Stimulated activated CD4-positive, alpha-beta T cell treated with anti-CD3 and anti-CD28 coated beads, Interleukin-15, amount 100 ng/mL, for 24 hours (primary cell): ENCODE data around the gene PUM1.
A peak's percentile ranks its signal among the peaks of the same experiment; 100 is the strongest.
"Not testable (repeated sequence)": the region's sequence is repeated elsewhere in the genome, so short reads cannot be mapped to it uniquely, and the experiment has no call there.

ENCODE experiments used
- DNase-seq: peaks from one replicate; pipeline ENCODE4 v3.0.0-alpha.2; 2020

Gene PUM1

DNA sequence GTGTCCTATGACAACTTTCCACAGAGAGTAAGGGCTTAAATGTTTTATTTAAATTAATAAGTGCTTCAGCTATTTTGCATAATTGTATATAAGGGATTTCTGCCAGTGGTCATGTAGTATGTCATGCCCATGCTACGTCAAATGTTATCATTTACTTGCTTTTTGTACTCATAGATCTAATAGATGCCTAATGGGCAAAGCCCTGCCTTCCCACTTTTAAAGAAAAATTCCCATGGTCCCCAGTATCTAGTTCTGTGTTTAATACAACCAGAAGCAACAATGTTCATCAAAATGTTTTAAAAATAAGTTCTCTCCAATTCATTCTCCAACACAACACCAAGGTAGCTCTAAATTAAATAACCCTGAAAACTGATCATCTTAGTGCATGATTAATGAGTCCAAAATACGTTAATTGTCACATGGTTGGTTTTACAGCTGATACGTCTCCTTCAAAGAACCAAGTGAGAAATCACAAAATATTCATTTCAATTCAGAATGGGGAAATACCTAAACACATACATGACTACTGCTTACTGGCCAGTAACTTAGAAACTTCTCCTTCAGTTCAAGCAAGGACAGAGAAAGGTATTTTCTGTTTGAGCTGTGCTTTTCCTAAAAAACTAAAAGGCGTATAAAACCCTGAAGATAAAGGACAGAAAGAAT lies 107.8 kb downstream of the PUM1 start:
- no peak for DNase-seq

DNA sequence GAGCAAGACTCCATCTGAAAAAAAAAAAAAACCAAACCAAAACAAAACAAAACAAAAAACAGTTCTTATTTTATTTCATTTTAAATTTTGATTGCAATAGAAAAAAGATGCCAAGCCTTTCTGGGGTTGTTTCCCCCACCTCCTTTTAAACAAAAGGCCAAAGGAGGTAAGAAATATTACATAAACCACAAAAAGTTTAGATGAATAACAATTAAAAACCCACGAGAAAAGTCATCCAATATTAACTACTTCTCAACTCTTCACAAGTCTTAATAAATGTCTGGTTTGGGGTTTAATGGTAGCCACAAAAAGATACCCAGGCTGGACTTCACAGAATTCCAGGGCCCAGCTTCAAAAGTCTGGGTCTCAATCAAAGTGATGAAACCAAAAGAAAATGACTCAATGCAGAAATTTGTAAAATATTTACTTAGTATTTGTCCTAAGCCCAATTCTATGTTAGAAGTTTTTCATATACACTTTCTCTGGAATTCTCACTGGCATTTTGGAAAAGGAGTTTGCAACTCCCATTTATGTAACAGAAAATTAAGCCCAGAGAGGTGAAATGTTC lies 110.0 kb downstream of the PUM1 start:
- no peak for DNase-seq

DNA sequence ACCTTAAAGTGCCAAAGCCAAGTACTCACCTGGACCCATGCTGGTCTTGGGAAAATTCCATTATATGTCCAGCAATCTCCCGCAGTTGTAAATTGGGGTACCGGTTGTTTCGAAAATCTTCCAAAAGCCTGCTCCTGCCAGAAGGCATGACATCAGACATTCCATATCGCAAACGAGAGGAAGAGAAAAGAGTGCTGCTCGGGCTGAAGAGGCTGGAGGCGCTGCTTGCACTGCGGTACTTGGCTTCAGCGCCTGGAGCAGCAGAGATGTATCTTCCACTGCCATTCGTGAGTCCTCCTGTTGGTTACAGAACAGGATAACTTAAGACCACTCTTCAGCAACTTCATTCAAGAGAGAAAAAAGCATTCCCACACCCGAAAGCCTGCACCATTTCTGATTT lies 111.8 kb downstream of the PUM1 start:
- DNase-seq: no peak

DNA sequence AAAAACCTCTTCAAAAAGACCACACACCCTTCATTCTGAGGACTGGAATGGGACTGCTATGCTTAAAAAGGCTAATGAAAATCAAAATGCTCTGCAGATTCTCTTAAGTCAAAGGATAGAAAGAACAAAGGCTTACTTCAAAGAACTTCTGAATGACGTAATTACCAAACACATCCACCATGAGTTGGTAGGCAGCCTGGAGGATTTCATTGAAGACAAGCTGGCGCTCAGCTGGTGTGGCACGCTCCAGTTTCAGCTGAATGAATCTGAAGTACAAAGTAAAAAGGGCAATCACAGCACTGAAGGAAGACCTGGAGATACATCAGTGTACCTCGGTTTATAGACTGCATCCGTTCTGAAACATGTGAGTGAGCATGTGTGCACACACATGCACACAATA lies 113.4 kb downstream of the PUM1 start:
- no peak for DNase-seq

DNA sequence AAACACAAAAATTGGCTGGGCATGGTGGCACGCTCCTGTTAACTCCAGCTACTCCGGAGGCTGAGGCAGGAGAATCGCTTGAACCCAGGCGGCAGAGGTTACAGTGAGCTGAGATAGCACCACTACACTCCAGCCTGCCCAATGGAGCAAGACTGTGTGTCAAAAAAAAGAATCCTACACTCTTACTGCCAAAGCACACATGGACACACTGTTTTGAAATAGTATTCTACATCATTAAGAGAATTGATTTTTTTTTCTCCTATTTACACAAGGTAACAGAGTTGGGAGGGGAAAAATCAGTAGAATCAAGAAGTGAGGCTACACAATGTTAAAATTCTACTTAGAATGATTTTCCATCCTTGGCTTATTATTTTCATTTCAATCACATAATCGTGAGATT lies 114.8 kb downstream of the PUM1 start:
- DNase-seq: no peak

DNA sequence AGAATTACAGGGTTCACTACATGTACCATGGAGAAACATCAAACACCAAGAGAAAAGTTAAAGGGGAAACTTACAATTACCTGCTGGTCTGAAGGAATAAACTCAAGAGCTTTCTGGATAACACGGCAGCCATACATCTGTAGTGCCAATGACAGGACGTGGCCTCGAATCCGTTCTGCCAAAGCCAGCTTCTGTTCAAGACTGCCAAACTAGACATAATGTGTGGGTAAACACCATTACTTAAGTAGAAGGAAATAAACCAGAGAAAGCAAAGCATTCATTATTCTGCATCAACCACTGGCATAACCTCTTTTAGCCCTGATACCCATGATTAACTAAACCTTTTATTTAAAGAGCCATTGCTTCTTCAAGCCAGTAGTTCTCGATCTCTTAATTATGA lies 115.5 kb downstream of the PUM1 start:
- DNase-seq: no peak

DNA sequence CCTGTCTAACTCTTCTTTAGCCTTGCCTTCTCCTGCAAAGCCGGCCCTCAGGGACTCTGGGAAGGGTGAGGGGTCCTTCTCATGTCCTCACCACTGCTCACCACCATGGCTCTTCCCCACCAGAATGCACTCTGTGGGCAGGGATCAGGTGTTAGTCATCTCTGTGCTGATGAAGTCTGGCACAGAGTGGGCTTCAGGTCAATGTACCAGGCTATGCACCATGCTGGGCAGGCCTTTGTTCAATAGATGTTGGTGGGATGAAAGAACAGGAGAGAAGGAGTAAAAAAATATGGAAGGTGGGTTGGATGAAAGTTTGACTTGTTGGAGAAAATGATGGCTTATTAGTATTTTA lies 116.1 kb downstream of the PUM1 start:
- DNase-seq: not testable (repeated sequence)

DNA sequence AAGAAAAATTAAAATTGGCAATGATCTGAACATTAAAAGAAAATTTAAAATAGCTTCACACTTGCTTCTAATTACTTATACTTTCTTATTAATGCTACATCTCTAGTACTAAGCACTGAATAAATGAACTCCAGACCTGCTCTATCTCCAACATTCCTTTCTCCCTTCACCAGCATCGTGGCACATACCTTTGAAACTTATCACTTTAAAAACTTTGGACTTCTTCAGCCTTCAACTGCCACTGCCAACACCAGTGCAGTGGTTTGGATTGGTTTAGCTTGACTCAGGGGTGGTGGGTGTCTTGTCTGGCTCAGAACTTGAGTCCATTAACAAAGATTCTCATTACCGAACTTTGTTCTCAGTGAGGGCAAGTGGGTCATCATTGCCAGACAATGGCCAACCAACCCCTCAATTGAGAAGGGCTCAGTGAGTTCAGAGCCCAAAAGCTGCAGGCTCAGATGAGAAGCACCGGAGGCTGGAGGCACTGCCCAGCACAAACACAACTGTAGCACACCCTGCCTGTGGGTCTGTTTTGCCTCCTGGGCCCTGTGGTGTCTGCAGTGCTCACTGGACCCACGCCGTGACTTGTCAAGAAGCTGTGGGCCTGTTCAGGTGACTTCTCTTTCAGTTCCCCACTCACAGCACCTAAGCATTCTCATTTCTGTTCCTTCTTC lies 116.6 kb downstream of the PUM1 start:
- not testable (repeated sequence) for DNase-seq

DNA sequence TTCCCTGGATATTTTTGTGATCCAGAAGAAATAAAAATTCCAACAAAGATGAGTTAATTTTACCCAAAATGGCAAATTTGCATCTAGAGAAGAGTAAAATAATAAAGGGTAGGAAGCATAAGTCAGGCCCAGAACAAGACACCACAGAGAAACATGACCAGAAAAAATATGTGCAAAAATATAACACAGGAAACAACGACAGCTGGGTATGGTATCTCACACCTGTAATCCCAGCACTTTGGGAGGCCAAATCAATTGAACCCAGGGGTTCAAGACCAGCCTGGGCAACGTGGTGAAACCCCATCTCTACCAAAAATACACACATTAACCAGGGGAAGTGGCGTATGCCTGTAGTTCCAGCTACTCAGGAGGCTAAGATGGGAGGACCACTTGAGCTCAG lies 117.2 kb downstream of the PUM1 start:
- no peak for DNase-seq

DNA sequence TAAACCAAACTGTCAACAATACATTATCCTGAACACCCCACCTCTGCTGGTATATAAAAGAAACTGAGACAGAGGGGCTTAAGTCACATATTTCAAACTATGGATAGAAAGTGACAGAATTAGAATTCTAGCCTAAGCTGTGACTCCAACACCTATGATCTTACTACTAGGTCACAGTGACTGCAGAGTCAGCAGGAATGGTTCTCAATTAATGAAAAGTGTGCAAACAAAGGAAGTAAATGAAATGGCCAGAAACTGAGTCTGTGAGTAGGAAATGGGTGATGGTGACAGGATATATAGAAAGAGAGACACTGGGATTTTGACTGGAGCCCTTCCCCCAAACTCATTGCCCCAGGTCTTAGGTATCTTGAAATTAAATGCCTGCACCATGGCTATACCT lies 118.3 kb downstream of the PUM1 start:
- DNase-seq: no peak

DNA sequence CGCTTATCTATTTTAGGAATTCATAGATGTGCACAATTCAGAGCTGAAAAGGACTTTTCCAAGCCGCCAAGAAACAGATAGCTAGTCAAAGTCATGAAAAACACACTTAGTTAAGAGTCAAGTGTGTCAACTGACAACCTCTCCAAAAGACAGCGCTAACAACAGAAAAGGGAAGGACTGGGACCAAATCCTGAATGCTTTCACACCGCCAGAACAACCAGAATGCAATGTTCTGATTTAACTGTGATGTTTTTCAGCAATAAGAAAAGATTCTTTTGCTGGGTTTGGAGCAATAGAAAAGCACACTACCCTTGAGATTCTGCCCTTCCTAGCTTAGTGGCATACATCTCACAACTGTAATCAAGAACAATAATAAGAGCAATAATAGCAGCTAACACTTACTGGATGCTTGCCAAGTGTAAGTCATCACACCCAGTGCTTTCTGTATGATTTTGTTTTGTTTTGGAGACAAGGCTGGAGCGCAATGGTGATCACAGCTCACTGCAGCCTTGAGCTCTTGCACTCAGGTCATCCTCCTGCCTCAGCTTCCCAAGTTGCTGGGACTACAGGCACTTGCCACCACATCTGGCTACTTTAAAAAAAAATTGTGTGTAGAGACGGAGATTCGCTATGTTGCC lies 123.1 kb downstream of the PUM1 start:
- DNase-seq: no peak

DNA sequence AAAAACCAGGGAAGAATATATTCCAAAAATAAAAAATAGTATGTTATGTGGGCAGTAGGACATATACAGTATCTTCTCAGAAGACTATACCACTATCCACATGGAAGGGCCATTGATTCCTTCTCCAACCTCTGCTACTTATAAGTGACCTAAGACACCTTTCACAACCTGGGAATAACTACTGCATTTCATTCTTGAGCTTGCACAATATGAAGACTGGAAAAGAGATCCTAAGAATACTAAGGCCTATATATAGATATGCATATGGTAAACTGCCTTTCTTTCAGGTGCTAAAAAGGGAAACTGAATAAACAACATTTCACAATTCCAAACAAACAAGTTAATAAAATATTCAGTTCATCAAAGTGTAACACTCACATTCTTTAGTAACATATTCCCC lies 125.0 kb downstream of the PUM1 start:
- no peak for DNase-seq

DNA sequence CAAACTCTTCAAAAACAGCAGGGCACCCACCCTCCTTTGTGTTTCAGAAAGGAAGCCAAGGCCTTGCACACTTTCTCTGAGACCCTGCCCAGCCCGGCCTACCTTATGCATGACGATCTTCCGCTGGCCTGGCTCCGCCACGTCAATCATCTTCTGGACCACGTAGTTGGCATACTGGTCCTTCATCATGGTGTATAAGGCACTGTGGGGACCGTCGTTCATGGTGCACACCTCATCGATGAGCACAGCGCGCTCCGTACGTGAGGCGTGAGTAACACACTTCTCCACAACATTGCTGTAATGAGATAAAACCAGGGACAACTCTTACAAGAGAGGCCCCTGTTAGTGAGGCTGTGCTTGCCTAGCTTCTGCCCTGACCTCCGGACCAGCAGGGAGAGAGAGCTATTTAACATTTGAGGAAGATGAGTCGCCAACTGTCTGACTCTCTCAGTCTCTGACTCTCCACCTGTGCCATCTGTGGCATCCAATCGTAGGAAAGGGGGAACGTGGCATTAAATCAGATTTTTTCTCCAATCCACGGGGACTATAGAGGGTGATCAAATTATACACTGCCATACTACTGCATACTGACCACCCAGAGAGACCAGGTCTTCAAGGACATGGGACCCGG lies 128.9 kb downstream of the PUM1 start:
- DNase-seq: no peak

DNA sequence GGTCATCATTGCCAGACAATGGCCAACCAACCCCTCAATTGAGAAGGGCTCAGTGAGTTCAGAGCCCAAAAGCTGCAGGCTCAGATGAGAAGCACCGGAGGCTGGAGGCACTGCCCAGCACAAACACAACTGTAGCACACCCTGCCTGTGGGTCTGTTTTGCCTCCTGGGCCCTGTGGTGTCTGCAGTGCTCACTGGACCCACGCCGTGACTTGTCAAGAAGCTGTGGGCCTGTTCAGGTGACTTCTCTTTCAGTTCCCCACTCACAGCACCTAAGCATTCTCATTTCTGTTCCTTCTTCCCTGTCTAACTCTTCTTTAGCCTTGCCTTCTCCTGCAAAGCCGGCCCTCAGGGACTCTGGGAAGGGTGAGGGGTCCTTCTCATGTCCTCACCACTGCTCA lies 129.8 kb downstream of the PUM1 start:
- DNase-seq: not testable (repeated sequence)

DNA sequence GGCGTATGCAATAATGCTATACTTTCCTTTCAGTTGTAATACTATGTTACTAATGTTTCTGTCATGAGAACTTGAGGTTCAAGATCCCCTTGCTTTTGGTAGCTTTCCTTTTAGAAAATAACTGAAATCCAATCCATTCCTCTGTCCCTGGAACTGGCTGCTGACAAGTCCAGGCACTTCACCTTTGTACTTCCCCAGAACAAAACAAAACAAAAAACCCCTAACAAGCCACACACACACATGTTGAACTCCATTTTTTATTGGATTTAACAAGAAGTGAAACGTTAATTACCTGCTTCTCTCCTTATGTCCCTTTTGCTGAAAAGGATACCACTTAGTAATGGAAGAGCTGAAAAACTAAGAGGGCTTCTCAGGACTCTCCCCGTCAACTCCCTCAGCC lies 130.9 kb downstream of the PUM1 start:
- no peak for DNase-seq

DNA sequence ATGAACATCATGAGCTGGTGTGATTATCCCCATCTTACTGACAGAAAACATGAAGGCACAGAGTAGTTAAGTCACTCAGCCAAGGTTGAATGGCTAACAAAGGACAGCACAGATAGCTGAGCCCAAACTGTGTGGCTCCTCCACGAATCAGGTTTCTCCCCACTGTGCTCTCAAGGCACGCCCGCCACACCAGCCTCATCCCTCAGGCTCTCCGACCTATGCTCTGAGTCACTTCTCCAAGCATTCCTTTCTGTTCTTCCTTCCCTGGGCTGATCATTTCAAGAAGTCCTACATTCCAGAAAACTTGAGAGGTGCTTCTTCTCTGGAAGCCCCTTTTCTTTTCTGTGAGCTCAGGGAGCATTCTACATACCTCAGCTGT lies 131.7 kb downstream of the PUM1 start:
- no peak for DNase-seq

DNA sequence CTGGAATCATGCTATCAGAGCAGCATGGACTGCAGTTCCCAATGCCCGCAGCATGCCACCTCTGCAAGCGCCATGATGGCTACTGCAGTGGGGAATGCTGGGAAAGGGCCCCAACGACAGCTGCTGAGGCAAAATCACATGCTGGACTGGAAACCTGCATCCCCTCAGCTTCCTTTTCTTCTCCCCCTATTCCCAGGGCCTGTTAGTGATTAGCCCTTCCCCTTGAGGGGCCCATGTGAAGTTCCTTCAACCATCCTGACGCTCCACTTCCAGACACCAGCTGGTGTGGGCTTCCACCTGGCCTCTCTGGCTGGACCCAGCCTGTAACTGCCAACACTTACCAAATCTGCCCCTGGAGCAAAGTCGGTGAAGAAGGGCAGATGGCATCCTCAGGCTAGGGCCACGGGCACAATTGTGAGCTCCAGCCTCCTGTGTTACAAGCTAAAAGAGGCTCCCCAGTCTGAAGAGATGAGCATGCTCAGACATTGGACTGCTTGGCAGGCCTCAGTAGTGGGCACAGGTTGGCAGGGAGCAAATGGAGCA lies 134.8 kb downstream of the PUM1 start:
- DNase-seq: no peak

DNA sequence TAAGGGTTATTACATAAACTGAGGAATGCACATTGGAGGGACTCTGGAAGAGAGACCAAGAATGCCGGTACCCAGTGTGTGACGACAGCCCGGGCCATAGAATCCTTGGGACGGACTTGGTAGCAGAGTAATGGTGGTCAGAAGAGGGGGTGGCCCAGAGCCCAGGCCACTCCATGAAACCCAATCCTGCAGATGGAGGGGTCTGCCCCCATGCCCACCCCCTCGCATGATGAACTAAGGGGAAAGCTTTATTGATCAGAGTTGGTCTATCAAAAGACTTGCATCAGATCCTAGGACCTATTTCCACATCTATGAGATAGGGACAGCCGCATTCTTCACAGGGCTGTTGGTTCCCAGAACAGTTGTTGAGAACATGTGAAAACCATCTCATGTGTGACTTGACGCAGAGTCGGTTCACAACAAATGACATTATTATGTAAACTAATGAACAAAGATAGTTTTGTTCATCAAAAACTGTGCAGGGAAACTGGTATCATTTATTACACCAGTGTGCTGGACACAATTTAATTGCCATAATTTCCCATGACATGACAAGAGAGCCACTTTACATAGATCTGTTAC lies 135.5 kb downstream of the PUM1 start:
- DNase-seq: no peak

DNA sequence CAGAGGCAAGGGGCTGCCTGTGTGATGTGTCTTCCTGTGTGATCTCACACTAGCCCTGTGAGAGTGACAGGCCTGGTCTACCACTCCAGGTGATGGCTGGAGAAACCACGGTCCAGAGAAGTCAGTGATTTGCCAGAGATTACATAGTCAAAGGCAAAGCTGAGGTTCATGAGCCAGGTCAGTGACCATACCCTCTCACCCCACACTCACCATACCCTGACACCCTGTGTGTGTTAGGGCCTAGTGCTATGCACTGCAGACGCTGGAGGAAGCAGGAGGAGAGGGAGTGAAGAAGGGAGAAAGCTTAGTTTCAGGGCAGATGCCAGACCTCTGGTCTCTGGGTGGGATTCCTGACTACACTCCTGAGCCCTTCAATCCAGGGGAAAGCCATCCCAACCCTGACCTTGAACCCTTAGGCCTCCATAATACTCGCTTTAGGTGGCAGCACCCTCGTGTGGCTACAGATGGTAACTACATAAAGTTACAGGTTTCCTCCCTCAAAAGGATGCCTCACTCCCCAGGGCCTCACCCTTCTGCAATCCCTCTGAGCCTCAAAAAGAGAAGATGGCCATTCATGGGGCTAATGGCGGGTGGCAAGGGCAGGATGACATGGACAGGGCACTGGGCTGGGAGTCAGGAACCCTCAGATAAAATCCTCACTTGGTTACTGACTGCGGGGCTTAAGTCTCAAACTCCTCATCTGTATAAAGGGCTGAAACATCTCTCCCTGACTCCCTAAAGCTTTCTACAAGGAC lies 136.2 kb downstream of the PUM1 start:
- peak; percentile 67 for DNase-seq

DNA sequence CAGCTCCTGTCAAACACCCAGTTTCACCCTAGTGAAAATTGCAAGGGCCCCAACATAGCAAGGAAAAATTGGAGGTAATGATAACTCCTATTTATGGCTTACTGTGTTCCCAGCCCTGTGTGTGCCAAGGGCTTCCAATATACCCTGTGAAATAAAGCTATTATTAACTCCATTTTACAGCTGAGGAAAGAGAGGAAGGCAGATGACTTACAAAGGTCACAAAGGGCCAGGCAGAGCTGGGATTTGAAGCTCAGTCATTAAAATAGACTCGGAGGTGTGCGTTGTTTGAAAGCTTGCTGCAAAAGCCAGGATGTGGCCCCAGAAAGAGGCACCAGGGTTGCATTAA lies 136.8 kb downstream of the PUM1 start:
- DNase-seq: no peak

DNA sequence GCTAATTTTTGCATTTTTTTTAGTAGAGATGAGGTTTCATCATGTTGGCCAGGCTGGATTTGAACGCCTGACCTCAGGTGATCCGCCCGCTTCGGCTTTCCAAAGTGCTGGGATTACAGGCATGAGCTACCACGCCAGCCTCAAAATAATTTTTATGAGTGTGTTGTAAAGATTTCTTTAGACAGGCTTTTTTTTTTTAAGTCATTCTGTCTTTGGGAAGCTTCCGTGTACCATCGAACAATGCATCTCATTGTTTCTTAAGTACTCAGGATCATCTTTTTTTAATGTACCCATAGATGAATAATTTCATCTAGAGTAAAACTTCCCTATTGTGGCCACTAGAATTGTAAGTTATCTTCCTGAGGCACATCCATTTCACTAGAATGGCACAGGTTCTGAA lies 137.3 kb downstream of the PUM1 start:
- no peak for DNase-seq

DNA sequence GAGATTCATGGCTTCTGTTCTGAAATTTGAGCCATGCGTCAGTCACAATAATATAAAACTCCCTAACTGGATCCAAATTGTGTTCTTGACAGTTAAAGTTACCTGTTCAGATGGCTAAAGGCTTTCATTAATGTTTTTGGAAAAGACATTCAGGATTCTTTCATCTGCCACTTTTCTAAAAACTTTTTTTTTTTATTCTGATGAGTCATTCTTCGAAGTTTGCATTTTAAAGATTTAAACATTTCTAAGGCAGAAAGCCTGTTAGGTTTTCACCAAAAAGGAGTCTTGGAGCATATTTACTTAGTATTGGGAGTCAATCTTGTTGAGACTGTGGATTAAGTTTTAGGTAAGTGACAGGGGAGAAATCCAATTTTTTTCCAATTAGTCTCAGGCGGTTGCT lies 138.1 kb downstream of the PUM1 start:
- DNase-seq: no peak

DNA sequence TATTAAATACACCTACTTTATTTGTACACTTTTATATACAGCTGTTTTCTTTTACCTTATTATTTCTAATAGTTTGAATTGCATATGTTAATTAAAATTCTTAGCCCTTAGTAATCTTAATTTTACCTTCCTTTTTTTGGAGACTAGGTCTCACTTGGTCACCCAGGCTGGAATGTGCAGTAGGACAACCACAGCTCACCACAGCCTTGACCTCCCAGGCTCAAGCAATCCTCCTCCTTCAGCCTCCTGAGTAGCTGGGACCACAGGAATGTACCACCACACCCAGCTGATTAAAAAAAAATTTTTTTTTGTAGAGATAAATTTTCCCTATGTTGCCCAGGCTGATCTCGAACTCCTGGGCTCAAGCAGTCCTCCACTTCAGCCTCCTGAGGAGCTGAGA lies 141.9 kb downstream of the PUM1 start:
- DNase-seq: no peak
